ENCODE results near the gene ARPC5. TPM values are rescaled to one million over a fixed set of nuclear protein-coding genes. Genes with fewer than 3 reads are reported as not detected.

Gene ARPC5
- total and polyA plus RNA-seq, 2 of the 8 experiments (the other 6 are each of a cell fraction or from before 2014, with no cell fraction given): 24.0 to 60.8 TPM

DNA sequence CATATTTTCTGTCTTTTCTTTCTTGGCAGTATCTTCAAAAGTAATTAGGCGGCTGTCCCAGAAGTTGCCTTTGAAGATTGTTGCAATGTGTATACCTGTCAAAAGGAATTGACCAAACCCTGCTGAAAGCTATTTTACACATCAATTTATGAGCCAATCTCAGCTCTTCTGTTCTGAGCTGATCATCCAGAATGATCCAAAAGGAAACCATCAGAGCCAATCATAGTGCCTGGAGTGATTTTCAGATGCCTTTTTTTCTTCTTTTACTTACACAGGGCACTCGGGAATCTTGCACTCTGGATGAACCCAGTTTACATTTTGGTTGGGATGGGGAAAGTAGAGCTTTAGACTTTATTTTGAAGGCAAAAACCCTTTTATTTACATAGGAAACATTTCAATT lies 39.3 kb upstream of the ARPC5 start:
- no peaks in the 10 kb centered on the region for H3K23me2 ChIP-seq (ENCODE audit: low read depth, low read length)
- no peaks in the 10 kb centered on the region for H4K20me1 ChIP-seq (replicated peaks in 1 of 2; ENCODE audit: control insufficient read depth in 1 of 2, insufficient read depth in 2 of 2, low read length in 2 of 2)
- H2BK12ac ChIP-seq (ENCODE audit: low read depth, low read length): no peak overlapping the region
- H3K18ac ChIP-seq (ENCODE audit: extremely low read depth, low read length): no peak overlapping the region
- no peak overlapping the region for H4K8ac ChIP-seq (ENCODE audit: extremely low read depth, insufficient read depth, low read length)
- H3K79me1 ChIP-seq (ENCODE audit: low read depth, low read length): no peaks in the 10 kb centered on the region
- no peak overlapping the region for H2AK5ac ChIP-seq (ENCODE audit: low read depth, low read length)
- no peak overlapping the region for H2BK5ac ChIP-seq (ENCODE audit: low read depth, low read length)
- H3K56ac ChIP-seq (replicated peaks; ENCODE audit: insufficient read length, low read depth, low read length): no peak overlapping the region
- WGBS, 2 experiments (ENCODE audit: extremely low coverage in 1 of 2, insufficient coverage in 1 of 2, insufficient read length in 1 of 2, insufficient replicate concordance in 2 of 2, low coverage in 1 of 2, low lambda C conversion rate in 2 of 2, missing lambda C conversion rate in 1 of 2): 87% methylated on average over 2 of the region's 2 CpGs; no CpG with 5 or more reads in 1 of the 2 experiments
- no peak overlapping the region for H2BK15ac ChIP-seq (ENCODE audit: low read length)
- no peak overlapping the region for H3K23ac ChIP-seq (ENCODE audit: insufficient read length)
- no peak overlapping the region for H3K4ac ChIP-seq (replicated peaks; ENCODE audit: insufficient read length, low read depth, low read length)
- H3K9me3 ChIP-seq (ENCODE audit: insufficient read depth in 2 of 2, low read depth in 1 of 2, low read length in 1 of 2): 0 out of 4 replicates have a peak, but pooled peaks cover 3 to 5% of the 10 kb centered on the region in 2 experiments
- no peak overlapping the region for H3K4me2 ChIP-seq (ENCODE audit: insufficient read depth in 1 of 2, low read depth in 2 of 2, low read length in 2 of 2)
- no peak overlapping the region for H3K27ac ChIP-seq (ENCODE audit: low read depth, low read length)
- CTCF ChIA-PET (ENCODE audit: partially characterized antibody): interaction anchor here (1.9 to 4.9 kb wide), 5 partner anchors 10 to 241 kb away, joined by 6 to 43 read pairs (median 7); no protein-coding TSS in a partner anchor
- H2BK120ac ChIP-seq (replicated peaks; ENCODE audit: low read depth, low read length): no peak overlapping the region
- POLR2A ChIA-PET (ENCODE audit: partially characterized antibody): no interaction called here
- 0 out of 7 replicates have a peak, but pooled peaks cover 0 to 2% (median 0%) of the 10 kb centered on the region in 4 experiments for H3K4me1 ChIP-seq (replicated peaks in 1 of 4; ENCODE audit: control insufficient read depth in 3 of 4, insufficient read depth in 4 of 4, low read length in 3 of 4)
- H4K5ac ChIP-seq (ENCODE audit: insufficient read length, low read depth, low read length): no peak overlapping the region
- DNase-seq (ENCODE audit: low read depth in 1 of 2, low spot score in 2 of 2) (no peak), FAIRE-seq (no peak)
- no peaks in the 10 kb centered on the region for H3K36me3 ChIP-seq (ENCODE audit: control insufficient read depth in 2 of 4, insufficient read depth in 4 of 4, low read length in 3 of 4)
- H3K14ac ChIP-seq (ENCODE audit: insufficient read length): no peak overlapping the region
- no peak overlapping the region for H2AFZ ChIP-seq (ENCODE audit: low read length)
- no peaks in the 10 kb centered on the region for H3K79me2 ChIP-seq (ENCODE audit: control insufficient read depth in 1 of 2, insufficient read depth in 2 of 2, low read length in 2 of 2)
- H3K27me3 ChIP-seq (replicated peaks in 1 of 4; ENCODE audit: control insufficient read depth in 3 of 4, extremely low read depth in 1 of 4, insufficient read depth in 3 of 4, low read length in 3 of 4): no peaks in the 10 kb centered on the region
- H3K9ac ChIP-seq (replicated peaks in 1 of 4; ENCODE audit: extremely low read depth in 1 of 4, low read depth in 3 of 4, low read length in 3 of 4): no peak overlapping the region
- no peak overlapping the region for H3K4me3 ChIP-seq (ENCODE audit: extremely low read depth in 1 of 4, insufficient read depth in 2 of 4, low read depth in 3 of 4, low read length in 4 of 4)
- H4K91ac ChIP-seq (replicated peaks; ENCODE audit: insufficient read length, low read length): no peak overlapping the region
- H2BK20ac ChIP-seq (ENCODE audit: low read length): no peak overlapping the region
- TF ChIP-seq CREB1 (IDR thresholded peaks at IDR 0.05) (no peak), RXRA (IDR thresholded peaks at IDR 0.05; ENCODE audit: insufficient read depth, low read depth, low read length) (no peak)
